Measurements from ENCODE around the gene LRRC18. TPM values are rescaled to one million over a fixed set of nuclear protein-coding genes. Genes with fewer than 3 reads are reported as not detected.

The LRRC18 gene
- total RNA-seq, 4 donors from 2014 or later, result not detected

DNA sequence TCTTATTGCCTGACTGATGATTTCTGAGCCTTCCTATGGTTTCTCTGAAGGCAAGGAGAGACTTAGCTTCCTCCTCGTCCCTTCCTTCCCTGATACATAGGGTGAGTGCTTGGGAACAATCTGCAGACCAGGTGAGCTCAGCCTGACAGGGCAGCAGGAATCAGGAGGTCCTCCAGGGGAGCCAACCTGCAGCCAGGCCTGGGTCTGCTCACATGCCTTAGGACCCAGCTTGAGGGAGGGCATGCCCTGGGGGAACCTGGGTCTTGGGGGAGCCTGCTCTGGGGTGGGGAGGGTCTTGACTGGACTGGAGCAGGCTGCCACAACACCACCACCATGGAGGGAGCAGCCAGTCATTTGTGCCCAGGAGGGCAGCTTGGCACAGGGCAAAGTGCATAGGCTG lies 57.7 kb downstream of the LRRC18 start:
- intact Hi-C loops (cut with DNase I), result no loop called here
- Histone ChIP-seq H3K27ac (replicated peaks in 1 of 4) (no peak overlapping the region), H3K4me3 (no peak overlapping the region), H3K4me1 (no peaks in the 10 kb centered on the region), H3K36me3 (no peaks in the 10 kb centered on the region), H3K9me3 (peaks cover 0 to 6% (median 0%) of the 10 kb centered on the region in 4 donors), H3K27me3 (peaks cover 0 to 20% (median 0%) of the 10 kb centered on the region in 4 donors)
- peak; percentile 60 for DNase-seq (ENCODE audit: extremely low spot score)
- WGBS, result 82% methylated on average over 1 of the region's 1 CpG
- no peak for TF ChIP-seq POLR2A (IDR thresholded peaks at IDR 0.05; ENCODE audit: low read depth)
- TF ChIP-seq EP300 (IDR thresholded peaks at IDR 0.05), result no peak
- TF ChIP-seq POLR2AphosphoS5 (IDR thresholded peaks at IDR 0.05), result no peak
- TF ChIP-seq, protein P1, sequence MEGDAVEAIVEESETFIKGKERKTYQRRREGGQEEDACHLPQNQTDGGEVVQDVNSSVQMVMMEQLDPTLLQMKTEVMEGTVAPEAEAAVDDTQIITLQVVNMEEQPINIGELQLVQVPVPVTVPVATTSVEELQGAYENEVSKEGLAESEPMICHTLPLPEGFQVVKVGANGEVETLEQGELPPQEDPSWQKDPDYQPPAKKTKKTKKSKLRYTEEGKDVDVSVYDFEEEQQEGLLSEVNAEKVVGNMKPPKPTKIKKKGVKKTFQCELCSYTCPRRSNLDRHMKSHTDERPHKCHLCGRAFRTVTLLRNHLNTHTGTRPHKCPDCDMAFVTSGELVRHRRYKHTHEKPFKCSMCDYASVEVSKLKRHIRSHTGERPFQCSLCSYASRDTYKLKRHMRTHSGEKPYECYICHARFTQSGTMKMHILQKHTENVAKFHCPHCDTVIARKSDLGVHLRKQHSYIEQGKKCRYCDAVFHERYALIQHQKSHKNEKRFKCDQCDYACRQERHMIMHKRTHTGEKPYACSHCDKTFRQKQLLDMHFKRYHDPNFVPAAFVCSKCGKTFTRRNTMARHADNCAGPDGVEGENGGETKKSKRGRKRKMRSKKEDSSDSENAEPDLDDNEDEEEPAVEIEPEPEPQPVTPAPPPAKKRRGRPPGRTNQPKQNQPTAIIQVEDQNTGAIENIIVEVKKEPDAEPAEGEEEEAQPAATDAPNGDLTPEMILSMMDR (IDR thresholded peaks at IDR 0.05), result no peak

DNA sequence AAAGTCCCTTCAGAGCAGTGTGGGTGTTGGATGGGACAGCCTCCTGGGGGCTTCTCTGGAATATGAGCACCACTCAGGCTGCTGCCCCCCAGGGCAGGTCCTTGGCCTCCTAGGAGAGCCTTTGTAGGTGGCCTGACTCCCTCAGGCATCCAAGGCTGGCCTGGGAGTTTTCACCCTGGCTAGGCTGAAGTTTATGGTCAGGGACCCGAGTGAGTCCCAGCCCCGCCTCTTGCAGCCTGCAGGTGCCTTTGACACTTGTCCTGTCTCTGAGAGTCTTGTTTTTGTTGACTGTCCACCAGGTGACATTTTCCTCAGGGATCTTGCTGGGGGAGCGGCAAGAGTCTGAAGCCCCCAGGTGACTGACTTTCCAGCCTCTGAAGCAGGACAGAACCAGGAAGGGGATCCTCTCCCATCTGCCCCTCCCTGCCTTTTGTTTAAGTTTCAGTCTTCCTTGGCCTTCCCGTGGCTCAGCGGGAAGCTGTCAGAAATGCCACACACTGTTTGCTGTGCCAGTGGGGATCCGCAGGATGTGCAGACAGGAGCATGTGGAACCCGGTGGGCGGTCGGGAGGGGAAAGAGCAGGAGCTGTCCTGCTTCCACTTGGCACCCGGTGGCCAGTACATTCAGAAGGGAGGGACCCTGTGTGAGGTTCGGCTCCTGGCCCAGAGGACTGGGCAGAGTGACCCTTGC lies 59.5 kb downstream of the LRRC18 start:
- intact Hi-C loops (cut with DNase I), result no loop called here
- H3K9me3 ChIP-seq, result peaks cover 0 to 6% (median 0%) of the 10 kb centered on the region in 4 donors
- peaks cover 0 to 20% (median 0%) of the 10 kb centered on the region in 4 donors for H3K27me3 ChIP-seq
- H3K36me3 ChIP-seq, result no peaks in the 10 kb centered on the region
- 67% methylated on average over 10 of the region's 11 CpGs for WGBS
- no peak overlapping the region for H3K27ac ChIP-seq (replicated peaks in 1 of 4)
- peak; percentile 68 for DNase-seq (ENCODE audit: extremely low spot score)
- TF ChIP-seq EP300 (IDR thresholded peaks at IDR 0.05) (no peak), POLR2A (IDR thresholded peaks at IDR 0.05; ENCODE audit: low read depth) (no peak), POLR2AphosphoS5 (IDR thresholded peaks at IDR 0.05) (no peak)
- TF ChIP-seq, protein P1 (IDR thresholded peaks at IDR 0.05), result no peak
- no peaks in the 10 kb centered on the region for H3K4me1 ChIP-seq
- no peak overlapping the region for H3K4me3 ChIP-seq

DNA sequence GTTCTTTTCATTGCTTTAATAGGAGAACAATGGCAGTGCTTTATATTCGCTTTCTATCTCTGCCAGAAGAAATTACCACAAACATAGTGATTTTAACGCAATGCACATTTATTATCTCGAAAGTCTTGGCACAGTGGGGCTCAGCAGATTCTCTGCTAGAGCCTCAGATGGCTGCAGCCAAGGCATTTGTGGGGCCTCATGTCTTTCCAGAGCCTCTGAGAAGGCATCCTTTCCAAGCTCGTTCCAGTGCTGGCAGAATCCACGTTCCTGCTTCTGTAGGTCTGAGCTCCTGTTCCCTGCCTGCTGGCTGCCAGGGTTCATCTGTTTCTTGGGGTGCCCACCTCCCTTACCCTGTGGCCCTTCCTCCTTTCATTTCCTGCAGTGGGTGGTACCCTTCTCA lies 60.2 kb downstream of the LRRC18 start:
- Histone ChIP-seq H3K27me3 (peaks cover 0 to 20% (median 0%) of the 10 kb centered on the region in 4 donors), H3K4me3 (no peak overlapping the region), H3K9me3 (peaks cover 0 to 6% (median 0%) of the 10 kb centered on the region in 4 donors), H3K27ac (replicated peaks in 1 of 4) (no peak overlapping the region), H3K4me1 (no peaks in the 10 kb centered on the region), H3K36me3 (no peaks in the 10 kb centered on the region)
- peak; percentile 29 for DNase-seq (ENCODE audit: extremely low spot score)
- 62% methylated on average over 5 of the region's 5 CpGs for WGBS
- intact Hi-C loops (cut with DNase I), result no loop called here
- TF ChIP-seq, protein P1 (IDR thresholded peaks at IDR 0.05), result no peak
- TF ChIP-seq POLR2A (IDR thresholded peaks at IDR 0.05; ENCODE audit: low read depth) (no peak), POLR2AphosphoS5 (IDR thresholded peaks at IDR 0.05) (no peak), EP300 (IDR thresholded peaks at IDR 0.05) (no peak)

DNA sequence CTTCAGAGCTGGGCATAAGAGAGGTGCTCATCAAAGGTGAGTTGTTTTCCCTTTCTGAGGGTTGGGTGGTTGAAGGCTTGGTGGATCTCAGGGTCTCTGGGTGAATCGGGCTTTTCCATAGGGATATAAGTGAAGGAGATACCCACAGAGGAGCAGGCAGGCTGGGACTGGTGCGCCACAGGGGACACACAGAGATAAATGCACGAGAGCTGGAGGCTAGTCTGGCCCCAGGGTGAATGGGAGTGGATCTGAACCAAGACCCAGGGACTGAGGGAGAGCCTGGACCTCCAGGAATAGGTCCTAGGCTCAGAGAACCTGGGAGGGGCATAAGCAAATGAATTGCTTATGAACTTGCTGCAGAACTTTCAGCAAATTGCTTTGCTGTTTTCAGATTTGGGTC lies 61.5 kb downstream of the LRRC18 start:
- Histone ChIP-seq H3K4me3 (no peak overlapping the region), H3K27me3 (peaks cover 0 to 20% (median 0%) of the 10 kb centered on the region in 4 donors), H3K36me3 (no peaks in the 10 kb centered on the region), H3K9me3 (peaks cover 0 to 6% (median 0%) of the 10 kb centered on the region in 4 donors), H3K27ac (replicated peaks in 1 of 4) (no peak overlapping the region), H3K4me1 (no peaks in the 10 kb centered on the region)
- 96% methylated on average over 3 of the region's 3 CpGs for WGBS
- peak; percentile 74 for DNase-seq (ENCODE audit: extremely low spot score)
- no peak for TF ChIP-seq EP300 (IDR thresholded peaks at IDR 0.05)
- TF ChIP-seq, protein P1 (IDR thresholded peaks at IDR 0.05), result no peak
- no peak for TF ChIP-seq POLR2AphosphoS5 (IDR thresholded peaks at IDR 0.05)
- no peak for TF ChIP-seq POLR2A (IDR thresholded peaks at IDR 0.05; ENCODE audit: low read depth)
- intact Hi-C loops (cut with DNase I), result no loop called here
